Ovary (tissue), 3 donors: ENCODE data around the gene GPS1.

ENCODE experiments used
- POLR2A ChIP-seq: fragments of 450-650 bp; IDR thresholded peaks from one replicate; pipeline ENCODE4 v1.6.1; 2017; ENCODE audit warnings: antibody characterized with exemption, mild to moderate bottlenecking, moderate library complexity
- TF ChIP-seq, protein P1 (sequence below), 3 donors: fragments of 450-650 bp in 2 of 3; fragments of 200-600 bp in 1 of 3; IDR thresholded peaks; one replicate each; pipeline versions ENCODE4 v1.5.1 to v1.8.0; 2016 to 2022; ENCODE audit warnings: antibody characterized with exemption in 3 of 3, mild to moderate bottlenecking in 1 of 3
- donor health status: DM: no; HTN: no; CAD: no.

DNA sequence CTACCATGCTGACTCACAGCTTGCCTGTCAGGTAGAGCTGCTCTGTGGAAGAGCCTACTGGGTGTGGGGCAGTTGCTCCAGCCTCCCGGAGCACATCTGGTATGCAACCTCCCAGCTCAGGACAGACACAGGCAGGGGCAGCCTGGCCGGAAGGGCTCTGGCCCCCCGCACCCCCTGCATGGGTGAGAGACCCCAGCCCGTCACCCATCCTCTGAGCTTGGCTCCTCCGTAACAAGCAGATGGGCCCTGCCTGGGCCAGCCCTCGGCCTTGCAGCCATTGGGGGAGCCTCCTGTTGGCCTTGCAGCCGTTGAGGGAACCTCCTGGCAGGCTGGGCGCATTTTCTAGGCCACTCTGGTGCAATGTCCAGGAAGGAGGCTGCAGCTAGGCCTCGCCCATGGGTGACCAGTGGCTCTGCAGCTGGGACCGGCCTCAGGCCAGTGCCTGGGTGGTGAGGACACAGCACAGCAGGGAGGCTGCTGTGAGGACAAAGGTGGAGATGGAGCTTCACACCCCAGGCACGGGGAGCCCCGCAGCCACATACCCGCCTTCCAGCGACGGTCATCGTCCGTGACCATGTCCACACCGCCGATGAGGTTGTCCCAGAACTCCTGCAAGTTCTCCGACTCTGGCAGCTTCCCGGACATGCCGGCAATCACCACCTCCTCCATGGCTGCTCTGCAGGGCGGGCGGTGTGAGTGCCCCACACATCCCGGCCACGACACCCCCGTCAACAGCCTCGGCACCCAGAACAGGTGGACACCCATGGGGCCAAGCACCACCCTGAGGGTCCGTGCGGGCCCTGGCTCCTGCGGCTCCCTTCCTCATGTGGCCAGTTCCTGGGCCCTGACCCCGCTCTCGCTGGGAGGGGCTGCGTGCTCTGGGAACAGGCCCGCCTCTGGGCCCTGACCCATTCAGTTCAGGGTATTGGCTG is 44.3 kb downstream of the GPS1 start:
- TF ChIP-seq POLR2A, result no peak
- TF ChIP-seq, protein P1, sequence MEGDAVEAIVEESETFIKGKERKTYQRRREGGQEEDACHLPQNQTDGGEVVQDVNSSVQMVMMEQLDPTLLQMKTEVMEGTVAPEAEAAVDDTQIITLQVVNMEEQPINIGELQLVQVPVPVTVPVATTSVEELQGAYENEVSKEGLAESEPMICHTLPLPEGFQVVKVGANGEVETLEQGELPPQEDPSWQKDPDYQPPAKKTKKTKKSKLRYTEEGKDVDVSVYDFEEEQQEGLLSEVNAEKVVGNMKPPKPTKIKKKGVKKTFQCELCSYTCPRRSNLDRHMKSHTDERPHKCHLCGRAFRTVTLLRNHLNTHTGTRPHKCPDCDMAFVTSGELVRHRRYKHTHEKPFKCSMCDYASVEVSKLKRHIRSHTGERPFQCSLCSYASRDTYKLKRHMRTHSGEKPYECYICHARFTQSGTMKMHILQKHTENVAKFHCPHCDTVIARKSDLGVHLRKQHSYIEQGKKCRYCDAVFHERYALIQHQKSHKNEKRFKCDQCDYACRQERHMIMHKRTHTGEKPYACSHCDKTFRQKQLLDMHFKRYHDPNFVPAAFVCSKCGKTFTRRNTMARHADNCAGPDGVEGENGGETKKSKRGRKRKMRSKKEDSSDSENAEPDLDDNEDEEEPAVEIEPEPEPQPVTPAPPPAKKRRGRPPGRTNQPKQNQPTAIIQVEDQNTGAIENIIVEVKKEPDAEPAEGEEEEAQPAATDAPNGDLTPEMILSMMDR (IDR thresholded peaks at IDR 0.05), result no peak
